Transverse colon (tissue), 4 donors: ENCODE data around the gene SYT7. TPM values are rescaled to one million over a fixed set of nuclear protein-coding genes. Genes with fewer than 3 reads are reported as not detected.
"Not testable (repeated sequence)": the region's sequence is repeated elsewhere in the genome, so short reads cannot be mapped to it uniquely, and the experiment has no call there.

ENCODE experiments used
- DNase-seq: peaks from one replicate; pipeline ENCODE4 v3.0.0-alpha.2; 2019
- H3K27ac ChIP-seq, 4 donors: fragments of 200-600 bp; sonication (generic); 2 replicates each; pipeline ENCODE4 v1.5.1; 2016 to 2018; ENCODE audit warnings: inconsistent platforms in 4 of 4
- H3K27me3 ChIP-seq: fragments of 200-600 bp; sonication (generic); 2 replicates; pipeline ENCODE4 v1.5.1; 2017; ENCODE audit warnings: inconsistent platforms
- H3K36me3 ChIP-seq, 4 donors: fragments of 200-600 bp; sonication (generic); 2 replicates each; pipeline ENCODE4 v1.5.1; 2017 to 2019; ENCODE audit warnings: inconsistent platforms in 4 of 4
- H3K4me1 ChIP-seq, 4 donors: fragments of 200-600 bp; sonication (generic); 2 replicates each; pipeline ENCODE4 v1.5.1; 2017 to 2020; ENCODE audit warnings: inconsistent platforms in 4 of 4
- H3K4me3 ChIP-seq, 4 donors: fragments of 200-600 bp; sonication (generic); 1 replicate in 1 of 4; 2 replicates in 3 of 4; pipeline versions ENCODE4 v1.5.1 to v1.6.1; 2017 to 2019; ENCODE audit warnings: inconsistent platforms in 4 of 4
- H3K9me3 ChIP-seq, 2 donors: fragments of 200-600 bp; sonication (generic); 2 replicates each; pipeline ENCODE4 v1.5.1; 2017 to 2019; ENCODE audit warnings: inconsistent platforms in 2 of 2
- EP300 ChIP-seq: sonication (generic); formaldehyde crosslinking; IDR thresholded peaks from one replicate; pipeline ENCODE4 v1.6.1; 2017; ENCODE audit warnings: antibody characterized with exemption, low read depth
- POLR2A ChIP-seq: fragments of 450-650 bp; IDR thresholded peaks from one replicate; pipeline ENCODE4 v1.6.1; 2016; ENCODE audit warnings: antibody characterized with exemption, mild to moderate bottlenecking, moderate library complexity
- POLR2AphosphoS5 ChIP-seq, 3 donors: sonication (generic); formaldehyde crosslinking; IDR thresholded peaks; one replicate each; pipeline ENCODE4 v1.6.1; 2016; ENCODE audit warnings: antibody characterized with exemption in 3 of 3
- WGBS, 2 donors: methylation state at CpG; one replicate each; pipeline ENCODE4 v1.1.5; 2018; ENCODE audit warnings: low coverage in 1 of 2; 5-methylcytosine and 5-hydroxymethylcytosine counted together
- in situ Hi-C, 4 donors: fragments of 200-750 bp; cut with MboI; loops; one replicate each; pipeline versions ENCODE4 v1.15.0 to v1.15.1; 2017; ENCODE audit warnings: low sequenced_read_pairs in 3 of 4, low pct_ligation_motif_present in 1 of 4, low pct_unique_long_range_greater_than_20kb in 1 of 4
- intact Hi-C: fragments of 100-400 bp; cut with DNase I; formaldehyde crosslinking; loops from one replicate; pipeline ENCODE4 v1.15.1; 2023; ENCODE audit warnings: low total_unique reads
- small RNA-seq, 4 donors: library from RNA; depleted of rRNA; stranded (forward); fragments of <200 nt; gene quantifications; one replicate each; pipeline ENCODE3, GENCODE V24; 2016
- total RNA-seq, 4 donors: library from RNA; depleted of rRNA; stranded (reverse); fragments of >200 nt; gene quantifications; one replicate each; pipeline ENCODE4 v1.1.0, GENCODE V29; 2016
- TF ChIP-seq, protein P1 (sequence below), 5 experiments: fragments of 200-600 bp in 3 of 5; fragments of 450-650 bp in 2 of 5; sonication (generic) in 3 of 5; IDR thresholded peaks; 1 replicate in 2 of 5; 2 replicates in 3 of 5; pipeline ENCODE4 v1.5.1; 2016 to 2017; ENCODE audit warnings: antibody characterized with exemption in 5 of 5, inconsistent platforms in 3 of 5, mild to moderate bottlenecking in 2 of 5, moderate library complexity in 1 of 5

The SYT7 gene
- total RNA-seq, 4 donors from 2014 or later = 6.8 to 26.2 (median 12.8) TPM

DNA sequence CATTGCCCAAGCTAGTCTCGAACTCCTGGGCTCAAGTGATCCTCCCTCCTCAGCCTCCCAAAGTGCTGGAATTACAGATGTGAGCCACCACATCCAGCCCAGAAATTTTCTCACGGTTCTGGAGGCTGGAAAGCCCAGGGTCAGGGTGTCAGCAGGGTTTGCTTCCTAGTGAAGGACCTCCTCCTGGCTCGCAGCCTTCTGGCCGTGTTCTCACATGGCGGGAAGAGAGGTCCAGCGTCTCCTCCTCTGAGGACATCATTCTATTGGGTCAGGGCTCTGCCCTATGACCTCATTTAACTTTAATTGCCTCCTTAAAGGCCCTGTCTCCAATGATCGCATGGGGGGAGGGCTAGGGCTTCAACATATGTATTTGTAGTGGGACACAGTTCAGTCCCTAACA is 112.9 kb downstream of the SYT7 start:
- H3K9me3 ChIP-seq = no peaks in the 10 kb centered on the region
- peaks cover 0 to under 1% (median 0%) of the 10 kb centered on the region in 4 donors for H3K36me3 ChIP-seq
- no peak for TF ChIP-seq POLR2A
- no peak for TF ChIP-seq POLR2AphosphoS5 (IDR thresholded peaks at IDR 0.05)
- TF ChIP-seq, protein P1, sequence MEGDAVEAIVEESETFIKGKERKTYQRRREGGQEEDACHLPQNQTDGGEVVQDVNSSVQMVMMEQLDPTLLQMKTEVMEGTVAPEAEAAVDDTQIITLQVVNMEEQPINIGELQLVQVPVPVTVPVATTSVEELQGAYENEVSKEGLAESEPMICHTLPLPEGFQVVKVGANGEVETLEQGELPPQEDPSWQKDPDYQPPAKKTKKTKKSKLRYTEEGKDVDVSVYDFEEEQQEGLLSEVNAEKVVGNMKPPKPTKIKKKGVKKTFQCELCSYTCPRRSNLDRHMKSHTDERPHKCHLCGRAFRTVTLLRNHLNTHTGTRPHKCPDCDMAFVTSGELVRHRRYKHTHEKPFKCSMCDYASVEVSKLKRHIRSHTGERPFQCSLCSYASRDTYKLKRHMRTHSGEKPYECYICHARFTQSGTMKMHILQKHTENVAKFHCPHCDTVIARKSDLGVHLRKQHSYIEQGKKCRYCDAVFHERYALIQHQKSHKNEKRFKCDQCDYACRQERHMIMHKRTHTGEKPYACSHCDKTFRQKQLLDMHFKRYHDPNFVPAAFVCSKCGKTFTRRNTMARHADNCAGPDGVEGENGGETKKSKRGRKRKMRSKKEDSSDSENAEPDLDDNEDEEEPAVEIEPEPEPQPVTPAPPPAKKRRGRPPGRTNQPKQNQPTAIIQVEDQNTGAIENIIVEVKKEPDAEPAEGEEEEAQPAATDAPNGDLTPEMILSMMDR (IDR thresholded peaks at IDR 0.05) = no peak
- no peak for TF ChIP-seq EP300
- DNase-seq = no peak
- no peak overlapping the region for H3K4me3 ChIP-seq
- intact Hi-C loops (no loop called here), in situ Hi-C loops (no loop called here)
- peaks cover 0 to 13% (median 0%) of the 10 kb centered on the region in 4 donors for H3K4me1 ChIP-seq
- H3K27ac ChIP-seq = no peak overlapping the region
- WGBS, 2 donors = 79 to 81% methylated on average over 6 to 7 of the region's 7 CpGs
- no peaks in the 10 kb centered on the region for H3K27me3 ChIP-seq

DNA sequence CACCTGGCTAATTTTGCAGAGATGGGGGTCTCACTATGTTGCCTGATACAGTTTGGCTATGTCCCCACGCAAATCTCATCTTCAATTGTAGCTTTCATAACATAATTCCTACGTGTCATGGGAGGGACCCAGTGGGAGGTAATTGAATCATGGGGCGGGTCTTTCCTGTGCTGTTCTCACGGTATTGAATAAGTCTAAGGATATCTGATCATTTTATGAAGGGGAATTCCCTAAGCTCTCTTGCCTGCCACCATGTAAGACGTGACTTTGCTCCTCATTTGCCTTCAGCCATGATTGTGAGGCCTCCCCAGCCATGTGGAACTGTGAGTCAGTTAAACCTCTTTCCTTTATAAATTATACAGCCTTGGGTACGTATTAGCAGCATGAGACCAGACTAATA is 113.3 kb downstream of the SYT7 start:
- H3K4me1 ChIP-seq, H3K36me3 ChIP-seq, in situ Hi-C loops, H3K9me3 ChIP-seq, H3K27ac ChIP-seq, H3K4me3 ChIP-seq, DNase-seq, intact Hi-C loops, H3K27me3 ChIP-seq: not testable (repeated sequence)
- 74 to 90% methylated on average over 2 to 6 of the region's 6 CpGs for WGBS, 2 donors

Small RNAs within 50 kb of the gene (small RNA-seq; reads per million reads assigned to genes)
- gene MIR4488 = 0 to 0.28 (median 0.06) reads per million in 4 donors

Other genes starting within 250 kb of the SYT7 start
- 100 to 1,000 TPM; 105 to 127 (median 123) TPM for gene DDB1, start 248.0 kb downstream of the SYT7 start, total RNA-seq
- 100 to 1,000 TPM in 1 of 4 donors, 10 to 100 TPM in 3; 32.9 to 103 (median 40.4) TPM for gene TKFC, start 247.8 kb downstream of the SYT7 start, total RNA-seq
- 100 to 1,000 TPM in 2 of 4 donors, 10 to 100 TPM in 2; 68.1 to 157 (median 93.6) TPM for gene CYB561A3, start 219.2 kb downstream of the SYT7 start, total RNA-seq
- gene TMEM138, start 218.7 kb downstream of the SYT7 start, total RNA-seq = 10 to 100 TPM; 27.9 to 51.6 (median 35.6) TPM
- gene TMEM216, start 188.5 kb downstream of the SYT7 start, total RNA-seq = 10 to 100 TPM in 3 of 4 donors, 1 to 10 TPM in 1; 1.9 to 32.8 (median 14.6) TPM
- 10 to 100 TPM; 43.6 to 65.1 (median 53.7) TPM for gene CPSF7, start 151.1 kb downstream of the SYT7 start, total RNA-seq
- gene SDHAF2, start 151.0 kb downstream of the SYT7 start, total RNA-seq = 100 to 1,000 TPM in 1 of 4 donors, 10 to 100 TPM in 3; 65.8 to 122 (median 81.4) TPM
- gene LRRC10B, start 72.3 kb downstream of the SYT7 start, total RNA-seq = 1 to 10 TPM in 1 of 4 donors, under 1 TPM in 2, not detected in 1; 0.32 to 1.1 (median 0.60) TPM
- 10 to 100 TPM; 11.9 to 31.4 (median 17.0) TPM for gene DAGLA, start 99.3 kb upstream of the SYT7 start, total RNA-seq
- gene MYRF, start 171.6 kb upstream of the SYT7 start, total RNA-seq = 10 to 100 TPM in 3 of 4 donors, 1 to 10 TPM in 1; 2.0 to 14.2 (median 10.7) TPM
- 10 to 100 TPM in 3 of 4 donors, 1 to 10 TPM in 1; 8.2 to 34.7 (median 23.7) TPM for gene TMEM258, start 211.5 kb upstream of the SYT7 start, total RNA-seq
- 1 to 10 TPM in 3 of 4 donors, under 1 TPM in 1; 1.00 to 9.4 (median 4.5) TPM for gene FEN1, start 211.8 kb upstream of the SYT7 start, total RNA-seq
- 10 to 100 TPM in 1 of 4 donors, 1 to 10 TPM in 3; 2.2 to 13.8 (median 3.7) TPM for gene FADS1, start 235.9 kb upstream of the SYT7 start, total RNA-seq
- gene FADS2, start 247.2 kb upstream of the SYT7 start, total RNA-seq = 10 to 100 TPM in 1 of 4 donors, 1 to 10 TPM in 3; 2.7 to 28.8 (median 3.9) TPM